Brain microvascular endothelial cell (primary cell): ENCODE data around the gene ERC2.

Experiments
- DNase-seq: peaks from one replicate; pipeline ENCODE4 v3.0.0-alpha.2; 2020
- H3K27ac ChIP-seq: fragments of 250-450 bp; sonication (Bioruptor Pico); 2 replicates; pipeline ENCODE4 v1.5.1; 2020; ENCODE audit warnings: mild to moderate bottlenecking, moderate library complexity
- H3K27me3 ChIP-seq: fragments of 250-450 bp; sonication (Bioruptor Pico); replicated peaks from 2 replicates; pipeline ENCODE4 v1.5.1; 2020; ENCODE audit warnings: mild to moderate bottlenecking
- H3K36me3 ChIP-seq: fragments of 250-450 bp; sonication (Bioruptor Pico); replicated peaks from 2 replicates; pipeline ENCODE4 v1.5.1; 2020; ENCODE audit warnings: mild to moderate bottlenecking
- H3K4me3 ChIP-seq: 2 replicates; pipeline ENCODE4 v1.5.1; 2011; ENCODE audit warnings: low read depth, mild to moderate bottlenecking, control low read depth, low read length, moderate library complexity
- in situ Hi-C: cut with HindIII; loops from 2 replicates; pipeline ENCODE4 v1.10.0; 2017; ENCODE audit warnings: low sequenced_read_pairs, low pct_ligation_motif_present
- TF ChIP-seq, protein P1 (sequence below): IDR thresholded peaks from 2 replicates; pipeline ENCODE4 v1.5.1; 2011; ENCODE audit warnings: low read depth, mild to moderate bottlenecking, moderate library complexity, low read length, control low read depth, inconsistent platforms; ENCODE audit errors: missing control alignments

The ERC2 gene

DNA sequence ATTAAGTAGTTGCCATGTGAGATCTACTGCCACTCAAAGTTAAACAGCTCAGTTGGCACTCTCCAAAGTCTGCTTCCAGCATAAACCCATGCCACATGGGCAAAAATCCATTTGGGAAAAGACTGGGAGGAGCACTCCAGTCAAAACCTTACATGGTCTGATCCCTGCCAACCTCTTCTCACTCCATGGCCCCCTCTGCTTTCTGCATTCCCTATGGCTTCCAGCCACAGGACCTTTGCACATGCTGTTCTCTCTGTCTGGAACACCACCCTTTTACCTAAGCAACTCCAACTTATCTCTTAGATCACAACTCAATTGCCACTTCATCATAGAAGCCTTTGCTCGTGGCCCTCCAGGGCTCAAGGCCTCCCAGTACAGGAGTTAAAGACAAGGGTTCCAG, 910.7 kb downstream of the ERC2 start:
- Histone ChIP-seq H3K36me3 (no peaks in the 10 kb centered on the region), H3K27ac (no peak overlapping the region), H3K4me3 (no peak overlapping the region), H3K27me3 (no peaks in the 10 kb centered on the region)
- DNase-seq, result no peak
- in situ Hi-C loops, result no loop called here
- TF ChIP-seq, protein P1, sequence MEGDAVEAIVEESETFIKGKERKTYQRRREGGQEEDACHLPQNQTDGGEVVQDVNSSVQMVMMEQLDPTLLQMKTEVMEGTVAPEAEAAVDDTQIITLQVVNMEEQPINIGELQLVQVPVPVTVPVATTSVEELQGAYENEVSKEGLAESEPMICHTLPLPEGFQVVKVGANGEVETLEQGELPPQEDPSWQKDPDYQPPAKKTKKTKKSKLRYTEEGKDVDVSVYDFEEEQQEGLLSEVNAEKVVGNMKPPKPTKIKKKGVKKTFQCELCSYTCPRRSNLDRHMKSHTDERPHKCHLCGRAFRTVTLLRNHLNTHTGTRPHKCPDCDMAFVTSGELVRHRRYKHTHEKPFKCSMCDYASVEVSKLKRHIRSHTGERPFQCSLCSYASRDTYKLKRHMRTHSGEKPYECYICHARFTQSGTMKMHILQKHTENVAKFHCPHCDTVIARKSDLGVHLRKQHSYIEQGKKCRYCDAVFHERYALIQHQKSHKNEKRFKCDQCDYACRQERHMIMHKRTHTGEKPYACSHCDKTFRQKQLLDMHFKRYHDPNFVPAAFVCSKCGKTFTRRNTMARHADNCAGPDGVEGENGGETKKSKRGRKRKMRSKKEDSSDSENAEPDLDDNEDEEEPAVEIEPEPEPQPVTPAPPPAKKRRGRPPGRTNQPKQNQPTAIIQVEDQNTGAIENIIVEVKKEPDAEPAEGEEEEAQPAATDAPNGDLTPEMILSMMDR, result no peak

DNA sequence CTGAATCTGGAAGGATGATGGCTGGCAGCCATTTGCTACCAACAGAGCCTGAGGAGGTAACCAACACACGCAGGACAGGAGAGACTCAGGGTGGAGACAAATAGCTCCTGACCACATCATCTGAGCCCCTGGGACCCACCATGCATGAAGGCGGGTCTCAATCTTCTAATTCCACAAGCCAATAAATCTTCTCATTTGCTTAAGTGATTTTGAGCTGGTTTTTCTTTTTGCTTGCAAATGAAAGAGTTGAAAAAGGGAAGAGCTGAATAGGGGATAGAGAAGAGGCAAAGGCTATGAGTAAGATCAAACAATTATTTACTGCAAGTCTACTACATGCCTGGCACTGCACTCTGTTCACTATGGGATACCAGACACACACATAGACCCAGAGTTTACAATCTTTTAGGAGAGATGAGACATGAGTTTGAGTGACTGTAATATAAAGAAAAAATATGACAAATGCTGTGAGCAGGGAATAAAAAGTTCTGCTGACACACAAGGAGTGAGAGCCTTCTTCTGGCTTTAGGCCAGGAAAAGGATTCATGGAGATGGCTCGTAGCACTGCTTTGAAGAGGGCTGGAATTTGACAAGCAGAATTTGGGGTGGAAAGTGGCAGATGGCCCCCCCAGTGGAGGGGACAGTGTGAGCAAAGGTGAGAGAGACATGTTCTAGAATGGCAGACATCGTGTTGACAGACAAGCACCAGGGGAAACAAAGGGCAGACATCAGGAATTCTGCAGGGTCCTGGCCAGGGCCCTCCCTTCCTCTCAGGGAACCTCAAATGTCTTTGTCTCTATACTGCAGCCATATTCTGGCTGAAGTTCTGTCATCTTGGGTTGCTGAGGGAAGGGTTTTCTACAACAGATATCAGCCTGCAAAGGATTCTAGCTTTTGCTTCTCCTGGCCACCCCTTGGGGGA, 911.4 kb downstream of the ERC2 start:
- Histone ChIP-seq H3K4me3 (no peak overlapping the region), H3K36me3 (no peaks in the 10 kb centered on the region), H3K27ac (no peak overlapping the region), H3K27me3 (no peaks in the 10 kb centered on the region)
- TF ChIP-seq, protein P1, result no peak
- DNase-seq, result peak; percentile 11
- in situ Hi-C loops, result no loop called here

DNA sequence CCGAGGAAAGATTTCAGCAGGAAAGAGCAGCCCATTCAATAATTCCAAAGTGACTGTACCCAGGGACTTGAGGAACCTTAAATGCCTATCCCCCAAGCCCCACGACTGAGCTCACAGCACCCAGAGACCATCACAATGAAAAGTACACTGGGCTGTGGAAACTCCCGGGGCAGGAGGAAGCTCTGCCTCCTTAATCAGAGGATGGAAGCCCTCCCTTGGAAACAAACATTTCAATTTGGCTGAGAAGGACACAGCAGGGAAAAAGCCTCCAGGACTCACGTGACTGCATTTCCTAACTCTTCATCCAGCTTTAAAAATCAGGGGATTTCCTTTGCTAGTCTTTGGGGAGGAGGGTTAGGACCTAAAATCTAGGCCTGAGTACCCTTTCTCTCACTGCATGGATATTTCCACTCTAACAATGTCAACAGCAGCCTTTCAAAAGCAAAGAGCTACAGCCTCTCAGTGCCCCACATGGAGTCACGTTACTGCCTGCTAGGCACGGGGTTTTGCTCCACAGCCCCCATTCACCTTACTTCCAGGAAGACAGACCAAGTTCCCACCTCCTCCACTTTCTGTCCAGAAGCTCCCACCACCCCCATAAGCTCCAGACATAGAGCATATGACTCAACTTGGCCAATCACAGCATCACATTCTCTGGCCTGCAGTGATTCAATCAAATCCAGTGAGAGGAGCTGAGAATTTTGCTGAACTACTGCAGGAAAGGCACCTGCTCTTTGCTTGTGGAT, 912.2 kb downstream of the ERC2 start:
- H3K36me3 ChIP-seq, result no peaks in the 10 kb centered on the region
- no peak overlapping the region for H3K27ac ChIP-seq
- TF ChIP-seq, protein P1, result no peak
- no peak for DNase-seq
- no peaks in the 10 kb centered on the region for H3K27me3 ChIP-seq
- in situ Hi-C loops, result no loop called here
- H3K4me3 ChIP-seq, result no peak overlapping the region

DNA sequence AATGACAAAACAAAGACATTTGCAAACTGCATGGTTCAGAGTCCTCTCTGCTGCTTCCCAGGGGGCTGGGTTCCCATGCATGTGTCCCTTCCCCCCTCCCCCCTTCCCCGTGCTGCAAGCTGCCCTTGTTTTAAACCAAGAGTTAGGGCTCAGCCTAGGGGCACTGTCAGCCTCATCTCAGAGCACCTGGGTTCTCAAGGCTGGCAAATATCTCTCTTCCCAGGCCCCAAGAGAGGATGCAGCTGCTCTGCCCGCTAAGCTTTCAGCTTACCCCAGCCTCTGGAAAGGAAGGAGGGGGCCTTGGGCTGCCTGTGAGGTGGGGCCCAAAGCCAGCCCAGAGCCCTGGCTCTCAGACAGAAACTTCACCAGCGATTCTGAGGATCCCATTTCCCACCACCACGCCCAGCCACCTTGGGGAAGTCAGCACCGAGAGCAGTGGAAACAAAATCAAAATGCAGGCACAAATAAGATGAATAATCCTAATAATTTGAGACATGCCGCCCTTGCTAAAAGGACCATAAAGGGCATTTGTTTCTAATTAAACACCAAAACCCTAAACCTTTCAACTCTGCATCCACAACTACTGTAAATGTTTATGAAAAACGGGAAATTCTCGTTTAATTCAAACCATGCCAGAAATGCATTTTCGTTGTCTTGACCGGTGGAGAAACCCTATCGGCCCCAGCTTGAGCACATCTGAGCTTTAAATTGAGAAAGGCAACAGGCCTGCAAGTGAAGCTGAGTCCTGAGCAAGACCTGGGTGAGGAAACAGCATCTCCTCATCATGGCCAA, 913.4 kb downstream of the ERC2 start:
- Histone ChIP-seq H3K27me3 (no peaks in the 10 kb centered on the region), H3K4me3 (no peak overlapping the region), H3K27ac (no peak overlapping the region), H3K36me3 (no peaks in the 10 kb centered on the region)
- TF ChIP-seq, protein P1, result no peak
- in situ Hi-C loops, result no loop called here
- no peak for DNase-seq

DNA sequence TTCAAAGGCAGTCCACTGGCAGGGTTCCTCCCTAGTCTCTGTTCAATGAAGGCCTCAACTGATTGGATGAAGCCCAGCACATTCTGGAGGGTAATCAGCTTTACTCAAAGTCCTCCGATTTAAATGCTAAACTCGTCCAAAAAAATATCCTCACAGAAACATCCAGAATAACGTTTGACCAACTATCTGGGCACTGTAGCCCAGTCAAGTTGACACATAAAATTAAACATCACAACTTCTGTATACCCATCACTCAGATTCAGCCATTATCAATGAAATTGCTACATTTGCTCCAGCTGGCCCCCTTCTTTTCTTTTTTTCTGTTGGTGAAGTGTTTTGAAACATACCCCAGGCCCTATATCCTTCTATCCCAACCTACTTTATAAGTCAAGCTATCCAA, 916.6 kb downstream of the ERC2 start:
- H3K27me3 ChIP-seq, result no peaks in the 10 kb centered on the region
- H3K27ac ChIP-seq, result no peak overlapping the region
- in situ Hi-C loops, result no loop called here
- TF ChIP-seq, protein P1, result no peak
- DNase-seq, result no peak
- no peaks in the 10 kb centered on the region for H3K36me3 ChIP-seq
- no peak overlapping the region for H3K4me3 ChIP-seq
